Heart right ventricle (tissue), 16 donors: ENCODE measurements around the gene C1QC. TPM values are rescaled to one million over a fixed set of nuclear protein-coding genes. Genes with fewer than 3 reads are reported as not detected.
A peak's percentile ranks its signal among the peaks of the same experiment; 100 is the strongest.

Experiments used
- ATAC-seq, 8 donors: fragments of 200-7000 bp; cut with Tn5 transposase; one replicate each; pipeline ENCODE4 v1.9.1; 2020; ENCODE audit warnings: mild to moderate bottlenecking in 8 of 8, moderate library complexity in 8 of 8, moderate number of reproducible peaks in 1 of 8
- DNase-seq, 2 donors: peaks; one replicate each; pipeline ENCODE4 v3.0.0-alpha.2; 2020
- H3K27ac ChIP-seq, 10 donors: fragments of 200-600 bp; sonication (generic) in 2 of 10; one replicate each; pipeline versions ENCODE4 v1.5.0 to v1.8.0; 2020 to 2022; ENCODE audit warnings: mild to moderate bottlenecking in 3 of 10
- H3K27me3 ChIP-seq, 7 donors: fragments of 200-600 bp; one replicate each; pipeline ENCODE4 v1.8.0; 2021 to 2022; ENCODE audit warnings: mild to moderate bottlenecking in 2 of 7
- H3K36me3 ChIP-seq, 9 donors: fragments of 200-600 bp; sonication (generic) in 1 of 9; one replicate each; pipeline versions ENCODE4 v1.5.0 to v1.8.0; 2020 to 2022; ENCODE audit warnings: mild to moderate bottlenecking in 2 of 9
- H3K4me1 ChIP-seq, 9 donors: fragments of 200-600 bp; sonication (generic) in 1 of 9; one replicate each; pipeline versions ENCODE4 v1.5.0 to v1.8.0; 2020 to 2022; ENCODE audit warnings: mild to moderate bottlenecking in 4 of 9
- H3K4me3 ChIP-seq, 10 donors: fragments of 200-600 bp; sonication (generic) in 2 of 10; one replicate each; pipeline versions ENCODE4 v1.5.0 to v1.8.0; 2020 to 2022; ENCODE audit warnings: mild to moderate bottlenecking in 7 of 10, moderate library complexity in 2 of 10
- H3K9me3 ChIP-seq, 11 donors: fragments of 200-600 bp in 10 of 11; sonication (generic) in 2 of 11; one replicate each; pipeline versions ENCODE4 v1.5.0 to v1.8.0; 2013 to 2022; ENCODE audit warnings: mild to moderate bottlenecking in 2 of 11, control low read depth in 1 of 11, moderate library complexity in 1 of 11
- WGBS, 2 donors: extraction: QIAGEN DNeasy Blood & Tissue Kit; methylation state at CpG; one replicate each; pipeline ENCODE4 v1.1.7; 2013; ENCODE audit warnings: inconsistent platforms in 1 of 2; 5-methylcytosine and 5-hydroxymethylcytosine counted together
- intact Hi-C, 10 donors: fragments of 100-400 bp; cut with DNase I; formaldehyde crosslinking; loops; one replicate each; pipeline versions ENCODE4 v1.11.1 to v1.14.2; 2022
- polyA plus RNA-seq, 2 donors: library from polyadenylated mRNA; stranded (reverse); fragments of 200-250 nt; gene quantifications; one replicate each; pipeline ENCODE4 v1.2.3, GENCODE V29; 2013
- total RNA-seq, 10 donors: library from RNA; stranded (reverse); fragmentation: NEBNext Ultra II Directional in 3 of 10; extraction: Animal tissue kit (Norgen Biotek cat#: 25700) in 3 of 10; gene quantifications; one replicate each; pipeline versions ENCODE4 v1.2.1 to v1.2.4, GENCODE V29; 2021 to 2023
- TF ChIP-seq, protein P1 (sequence below), 9 donors: fragments of 200-600 bp; sonication (generic) in 2 of 9; IDR thresholded peaks; one replicate each; pipeline versions ENCODE4 v1.5.0 to v1.8.0; 2021 to 2022; ENCODE audit warnings: antibody characterized with exemption in 9 of 9, mild to moderate bottlenecking in 5 of 9, moderate library complexity in 1 of 9
- donor health status: Arrhythmogenic right ventricular cardiomyopathy.
- donor health status: ischemic (EF 13 %, LVEDD 7.1; RV severe dilation, severe dysfunction).
- donor health status: healthy with polysubstance abuse.
- donor health status: DM: no; HTN: yes; CAD: no.
- donor health status: DM: no; HTN: no; CAD: no.
- donor health status: ischemic (EF 25% LVEDD 6.9; RV normal size, moderate dysfunction).
- donor health status: ischemic (EF 25% LVEDD 5.7; RV mildly dilated, moderate dysfunction).
- donor health status: healthy.
- donor health status: DM: yes; HTN: yes; CAD: no.
- donor health status: Ischemic cardiomyopathy.
- donor health status: ischemic (EF 35%, LVEDD 5.7; RV mildly dilated, moderate dysfunction).
- donor health status: nonischemic (EF 11% LVEDD 7.7; RV severe dilation, severe dysfunction).
- donor health status: DM: yes; HTN: yes; CAD: no.
- donor health status: PGD.
- donor health status: ischemic (EF 29% LVEDD 5.4; RV normal size, mild dysfunction).
- donor health status: nonischemic (EF 23%, LVEDD 6.1; RV moderate dilation, normal function).

C1QC gene
- total and polyA plus RNA-seq, 12 donors: 15.9 to 389 (median 27.8) TPM

DNA sequence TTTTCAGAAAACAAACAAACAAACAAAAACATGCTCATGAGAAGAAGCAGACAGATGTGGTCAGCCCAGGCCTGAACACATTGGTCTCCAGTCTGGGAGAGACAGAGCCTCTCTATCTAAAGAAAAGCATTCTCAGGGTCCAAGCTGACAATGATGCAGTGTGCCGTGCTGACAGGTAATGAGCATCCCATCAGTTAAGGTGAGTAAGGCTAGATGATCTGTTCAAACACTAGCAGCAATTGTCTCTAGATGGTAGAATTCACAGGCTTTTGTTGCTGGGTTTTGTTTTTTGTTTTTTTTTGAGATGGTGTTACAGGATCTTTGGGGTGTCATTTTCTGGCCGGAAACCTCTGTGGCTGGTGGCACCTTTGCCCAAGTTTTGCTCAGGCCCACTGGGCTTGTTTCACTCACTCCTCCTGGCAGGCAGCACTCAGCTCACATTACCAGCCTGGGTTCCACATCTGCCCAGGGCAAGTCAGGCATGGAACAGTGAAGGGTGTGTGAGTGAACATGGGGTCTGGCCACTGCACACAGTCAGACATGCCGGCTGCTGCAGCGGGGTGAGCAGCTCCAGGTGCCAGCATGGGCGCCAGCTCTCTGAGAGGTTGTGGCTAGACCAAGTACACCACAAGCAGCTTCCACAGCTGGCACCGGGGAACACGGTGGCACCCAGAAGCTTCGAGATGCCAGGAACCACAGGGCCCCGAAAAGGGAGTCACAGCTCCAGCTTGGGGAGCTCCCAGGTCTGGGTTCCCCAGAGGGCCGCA is 9.6 kb upstream of the C1QC start:
- intact Hi-C loops: loop anchor here in 3 of 10 donors (10.0 kb wide), 3 partner anchors 89 to 109 kb away; no protein-coding TSS in a partner anchor
- H3K27me3 ChIP-seq: peaks cover 0 to 56% (median 12%) of the 10 kb centered on the region in 7 donors
- H3K36me3 ChIP-seq: peaks cover 0 to 3% (median 0%) of the 10 kb centered on the region in 9 donors
- ATAC-seq (no peak), DNase-seq (no peak)
- peaks cover 0 to 4% (median 0%) of the 10 kb centered on the region in 9 donors for H3K4me1 ChIP-seq
- no peak overlapping the region for H3K4me3 ChIP-seq
- WGBS, 2 donors: 82 to 89% methylated on average over 10 of the region's 10 CpGs
- H3K27ac ChIP-seq: no peak overlapping the region
- TF ChIP-seq, protein P1, sequence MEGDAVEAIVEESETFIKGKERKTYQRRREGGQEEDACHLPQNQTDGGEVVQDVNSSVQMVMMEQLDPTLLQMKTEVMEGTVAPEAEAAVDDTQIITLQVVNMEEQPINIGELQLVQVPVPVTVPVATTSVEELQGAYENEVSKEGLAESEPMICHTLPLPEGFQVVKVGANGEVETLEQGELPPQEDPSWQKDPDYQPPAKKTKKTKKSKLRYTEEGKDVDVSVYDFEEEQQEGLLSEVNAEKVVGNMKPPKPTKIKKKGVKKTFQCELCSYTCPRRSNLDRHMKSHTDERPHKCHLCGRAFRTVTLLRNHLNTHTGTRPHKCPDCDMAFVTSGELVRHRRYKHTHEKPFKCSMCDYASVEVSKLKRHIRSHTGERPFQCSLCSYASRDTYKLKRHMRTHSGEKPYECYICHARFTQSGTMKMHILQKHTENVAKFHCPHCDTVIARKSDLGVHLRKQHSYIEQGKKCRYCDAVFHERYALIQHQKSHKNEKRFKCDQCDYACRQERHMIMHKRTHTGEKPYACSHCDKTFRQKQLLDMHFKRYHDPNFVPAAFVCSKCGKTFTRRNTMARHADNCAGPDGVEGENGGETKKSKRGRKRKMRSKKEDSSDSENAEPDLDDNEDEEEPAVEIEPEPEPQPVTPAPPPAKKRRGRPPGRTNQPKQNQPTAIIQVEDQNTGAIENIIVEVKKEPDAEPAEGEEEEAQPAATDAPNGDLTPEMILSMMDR (IDR thresholded peaks at IDR 0.05): no peak
- no peaks in the 10 kb centered on the region for H3K9me3 ChIP-seq

DNA sequence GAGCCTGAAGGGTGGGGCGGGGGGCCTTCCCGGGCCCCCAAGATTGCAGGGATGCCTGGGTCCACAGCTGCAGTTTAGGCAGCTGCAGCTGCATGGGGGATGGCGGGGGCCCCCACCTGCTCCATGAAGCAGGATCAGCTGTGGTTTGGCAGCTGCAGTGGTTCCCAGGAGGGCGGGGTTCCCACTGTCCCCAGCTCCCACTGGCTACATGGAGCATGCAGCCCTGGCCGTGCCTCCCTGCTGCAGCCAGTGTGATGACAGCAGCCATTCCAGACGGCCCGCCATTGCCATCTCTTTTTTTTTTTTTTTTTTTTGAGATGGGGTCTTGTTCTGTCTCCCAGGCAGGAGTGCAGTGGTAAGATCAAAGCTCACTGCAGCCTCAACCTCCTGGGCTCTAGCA is 8.0 kb upstream of the C1QC start:
- TF ChIP-seq, protein P1 (IDR thresholded peaks at IDR 0.05): no peak
- Histone ChIP-seq H3K4me3 (no peak overlapping the region), H3K27ac (peak overlapping the region in 1 of 10 donors; percentile 40), H3K9me3 (no peaks in the 10 kb centered on the region), H3K4me1 (peaks cover 0 to 4% (median 0%) of the 10 kb centered on the region in 9 donors), H3K27me3 (peaks cover 0 to 56% (median 18%) of the 10 kb centered on the region in 7 donors), H3K36me3 (peaks cover 0 to 5% (median 0%) of the 10 kb centered on the region in 9 donors)
- intact Hi-C loops: loop anchor here in 3 of 10 donors (10.0 kb wide), 3 partner anchors 91 to 111 kb away; no protein-coding TSS in a partner anchor
- DNase-seq (peak in 1 of 2 donors; percentile 33), ATAC-seq (peak in 2 of 8 donors; percentile 22 to 34)
- WGBS, 2 donors: 61 to 63% methylated on average over 7 of the region's 7 CpGs

DNA sequence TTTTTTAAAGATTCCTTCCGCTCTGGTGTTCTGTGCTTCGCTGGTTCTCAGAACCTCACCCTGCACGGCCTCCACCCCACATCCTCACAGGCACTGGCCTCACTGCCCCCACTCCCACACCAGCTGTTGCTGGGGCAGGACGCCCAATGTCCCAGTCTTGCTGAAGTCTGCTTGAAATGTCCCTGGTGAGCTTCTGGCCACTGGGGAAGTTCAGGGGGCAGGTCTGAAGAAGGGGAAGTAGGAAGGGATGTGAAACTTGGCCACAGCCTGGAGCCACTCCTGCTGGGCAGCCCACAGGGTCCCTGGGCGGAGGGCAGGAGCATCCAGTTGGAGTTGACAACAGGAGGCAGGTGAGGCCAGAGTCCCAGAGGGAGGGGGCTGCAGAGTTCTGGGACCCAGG is 7.1 kb upstream of the C1QC start, which contains the start of gene C1QA:
TSS of gene C1QA (plus strand) at position 276 of the 400 bp plus-strand sequence. CDS start 989 bp downstream, outside the sequence.
- intact Hi-C loops: loop anchor here in 3 of 10 donors (2.0 to 10.0 kb wide), 4 partner anchors 92 to 214 kb away; no protein-coding TSS in a partner anchor
- Histone ChIP-seq H3K27ac (peak within 1 kb of the TSS in 1 of 10 donors; percentile 81), H3K36me3 (peaks cover 0 to 5% (median 0%) of the 10 kb centered on the region in 9 donors), H3K4me1 (peaks cover 0 to 4% (median 0%) of the 10 kb centered on the region in 9 donors), H3K4me3 (peak within 1 kb of the TSS in 9 of 10 donors; percentile 0 to 56 (median 34)), H3K27me3 (peaks cover 0 to 51% (median 15%) of the 10 kb centered on the region in 7 donors), H3K9me3 (no peaks in the 10 kb centered on the region)
- peak; percentile 56 to 61 for DNase-seq
- WGBS, 2 donors: 44 to 48% methylated on average over 5 of the region's 5 CpGs
- TF ChIP-seq, protein P1 (IDR thresholded peaks at IDR 0.05): no peak
- peak; percentile 57 to 81 (median 76) for ATAC-seq

DNA sequence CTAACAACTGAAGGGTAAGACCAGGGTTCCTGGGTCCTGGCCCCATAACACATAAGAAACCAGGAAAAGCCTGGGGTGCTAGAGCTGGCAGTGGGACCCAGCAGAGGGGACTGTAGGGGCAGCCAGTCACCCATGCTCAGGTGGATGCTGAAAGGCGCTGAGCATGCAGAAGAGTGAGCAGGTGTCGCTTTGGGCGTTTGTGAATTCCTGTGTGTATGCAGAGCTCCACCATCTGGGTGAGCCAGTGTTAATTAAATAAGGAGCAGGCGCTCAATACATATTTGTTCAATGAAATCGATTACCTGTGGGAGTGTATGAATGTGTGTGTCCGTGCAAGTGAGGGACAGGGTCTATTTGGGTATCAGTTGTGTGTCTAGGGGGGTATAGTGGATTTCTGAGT is 6.5 kb upstream of the C1QC start:
- Histone ChIP-seq H3K27me3 (peaks cover 0 to 57% (median 19%) of the 10 kb centered on the region in 7 donors), H3K4me3 (peak overlapping the region in 8 of 10 donors; percentile 0 to 56 (median 35)), H3K4me1 (peaks cover 0 to 9% (median 2%) of the 10 kb centered on the region in 9 donors), H3K27ac (peak overlapping the region in 1 of 10 donors; percentile 81), H3K9me3 (no peaks in the 10 kb centered on the region), H3K36me3 (peaks cover 0 to 5% (median 0%) of the 10 kb centered on the region in 9 donors)
- TF ChIP-seq, protein P1 (IDR thresholded peaks at IDR 0.05): no peak
- ATAC-seq (no peak), DNase-seq (no peak)
- WGBS, 2 donors: 79 to 83% methylated on average over 6 of the region's 6 CpGs
- intact Hi-C loops: loop anchor here in 3 of 10 donors (2.0 to 10.0 kb wide), 4 partner anchors 92 to 214 kb away; no protein-coding TSS in a partner anchor
